ENCODE measurements around the gene NHLRC2.

- TF ChIP-seq CTCF (IDR thresholded peaks at IDR 0.05) = no peak
- no peak for TF ChIP-seq POLR2A (IDR thresholded peaks at IDR 0.05)
Measured at GRCh38 chr10:113948048-113948447, 93.6 kb downstream of the NHLRC2 start.
